OCI-LY3 (cell line): ENCODE measurements around the gene TRIM27.
"Not testable (repeated sequence)": the region's sequence is repeated elsewhere in the genome, so short reads cannot be mapped to it uniquely, and the experiment has no call there.

Source experiments
- EZH2phosphoT487 ChIP-seq: fragments of 200-600 bp; shearing (Covaris generic); IDR thresholded peaks from 2 replicates; pipeline ENCODE4 v1.6.1; 2018; ENCODE audit warnings: antibody characterized with exemption, mixed run types, low read depth
- TF ChIP-seq, protein P1 (sequence below): fragments of 200-600, 300-600 bp; sonication (generic); IDR thresholded peaks from 2 replicates; pipeline ENCODE4 v1.5.1; 2014; ENCODE audit warnings: antibody characterized with exemption, low read length, low read depth

DNA sequence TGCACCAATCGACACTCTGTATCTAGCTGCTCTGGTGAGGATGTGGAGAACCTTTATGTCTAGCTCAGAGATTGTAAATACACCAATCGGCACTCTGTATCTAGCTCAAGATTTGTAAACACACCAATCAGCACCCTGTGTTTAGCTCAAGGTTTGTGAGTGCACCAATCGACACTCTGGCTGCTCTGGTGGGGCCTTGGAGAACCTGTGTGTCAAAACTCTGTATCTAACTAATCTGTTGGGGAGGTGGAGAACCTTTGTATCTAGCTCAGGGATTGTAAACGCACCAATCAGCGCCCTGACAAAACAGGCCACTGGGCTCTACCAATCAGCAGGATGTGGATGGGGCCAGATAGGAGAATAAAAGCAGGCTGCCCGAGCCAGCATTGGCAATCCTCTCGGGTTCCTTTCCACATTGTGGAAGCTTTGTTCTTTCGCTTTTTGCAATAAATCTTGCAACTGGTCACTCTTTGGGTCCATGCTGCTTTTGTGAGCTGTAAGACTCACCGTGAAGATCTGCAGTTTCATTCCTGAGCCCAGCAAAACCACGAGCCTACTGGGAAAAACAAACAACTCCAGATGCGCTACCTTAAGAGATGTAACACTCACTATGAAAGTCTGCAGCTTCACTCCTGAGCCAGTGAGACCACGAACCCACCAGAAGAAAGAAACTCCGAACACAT is 34.9 kb upstream of the TRIM27 start:
- TF ChIP-seq, protein P1, sequence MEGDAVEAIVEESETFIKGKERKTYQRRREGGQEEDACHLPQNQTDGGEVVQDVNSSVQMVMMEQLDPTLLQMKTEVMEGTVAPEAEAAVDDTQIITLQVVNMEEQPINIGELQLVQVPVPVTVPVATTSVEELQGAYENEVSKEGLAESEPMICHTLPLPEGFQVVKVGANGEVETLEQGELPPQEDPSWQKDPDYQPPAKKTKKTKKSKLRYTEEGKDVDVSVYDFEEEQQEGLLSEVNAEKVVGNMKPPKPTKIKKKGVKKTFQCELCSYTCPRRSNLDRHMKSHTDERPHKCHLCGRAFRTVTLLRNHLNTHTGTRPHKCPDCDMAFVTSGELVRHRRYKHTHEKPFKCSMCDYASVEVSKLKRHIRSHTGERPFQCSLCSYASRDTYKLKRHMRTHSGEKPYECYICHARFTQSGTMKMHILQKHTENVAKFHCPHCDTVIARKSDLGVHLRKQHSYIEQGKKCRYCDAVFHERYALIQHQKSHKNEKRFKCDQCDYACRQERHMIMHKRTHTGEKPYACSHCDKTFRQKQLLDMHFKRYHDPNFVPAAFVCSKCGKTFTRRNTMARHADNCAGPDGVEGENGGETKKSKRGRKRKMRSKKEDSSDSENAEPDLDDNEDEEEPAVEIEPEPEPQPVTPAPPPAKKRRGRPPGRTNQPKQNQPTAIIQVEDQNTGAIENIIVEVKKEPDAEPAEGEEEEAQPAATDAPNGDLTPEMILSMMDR, result not testable (repeated sequence)
- TF ChIP-seq EZH2phosphoT487, result not testable (repeated sequence)
